ENCODE results near the gene SLC15A1. TPM values are rescaled to one million over a fixed set of nuclear protein-coding genes. Genes with fewer than 3 reads are reported as not detected.

Gene SLC15A1
- total and polyA plus RNA-seq, 11 donors = not detected

DNA sequence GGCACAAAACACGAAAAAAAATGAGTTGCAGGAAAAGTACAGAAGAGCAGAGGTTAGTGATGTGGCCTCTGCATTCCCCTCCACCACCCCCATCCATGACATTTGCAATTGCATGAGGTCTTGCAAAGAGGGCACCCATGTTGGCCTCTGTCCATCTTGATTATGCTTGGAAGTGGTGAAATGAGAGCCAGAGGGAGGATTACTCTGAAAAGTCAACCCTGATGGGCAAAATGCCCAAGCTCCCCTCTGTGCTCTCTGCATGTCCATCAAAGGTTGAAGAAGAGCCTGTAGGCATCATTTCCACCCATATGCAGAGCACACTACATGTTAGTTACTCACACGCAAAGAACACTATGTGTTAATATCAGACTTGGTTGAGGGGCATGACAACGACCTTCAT, 71.4 kb downstream of the SLC15A1 start:
- H3K9me3 ChIP-seq = no peaks in the 10 kb centered on the region
- H3K27ac ChIP-seq = no peak overlapping the region
- no peaks in the 10 kb centered on the region for H3K36me3 ChIP-seq
- intact Hi-C loops (cut with DNase I) = no loop called here
- ATAC-seq (no peak), DNase-seq (no peak)
- no peaks in the 10 kb centered on the region for H3K27me3 ChIP-seq
- WGBS, 4 donors = 89 to 92% (median 90%) methylated on average over 3 of the region's 3 CpGs
- TF ChIP-seq POLR2A (IDR thresholded peaks at IDR 0.05) (no peak), CTCF (IDR thresholded peaks at IDR 0.05) (no peak)
- H3K4me3 ChIP-seq = no peak overlapping the region
- no peaks in the 10 kb centered on the region for H3K4me1 ChIP-seq

- H3K4me1 ChIP-seq = peaks cover 0 to 1% (median 0%) of the 10 kb centered on the region in 12 donors
- ATAC-seq (no peak), DNase-seq (no peak)
- intact Hi-C loops (cut with DNase I) = loop anchor here (5.0 to 10.0 kb wide), 6 partner anchors 164 to 824 kb away; partner anchors contain the start of gene FARP1 (in 3 of the 10)
- TF ChIP-seq POLR2A (IDR thresholded peaks at IDR 0.05) (no peak), CTCF (IDR thresholded peaks at IDR 0.05) (no peak)
- H3K4me3 ChIP-seq = no peak overlapping the region
- no peaks in the 10 kb centered on the region for H3K9me3 ChIP-seq
- 95 to 96% (median 96%) methylated on average over 8 of the region's 8 CpGs for WGBS, 4 donors
- H3K27me3 ChIP-seq = no peaks in the 10 kb centered on the region
- no peak overlapping the region for H3K27ac ChIP-seq
- no peaks in the 10 kb centered on the region for H3K36me3 ChIP-seq
These were observed 73.7 kb downstream of the SLC15A1 start for GRCh38 chr13:98678741-98679140.

DNA sequence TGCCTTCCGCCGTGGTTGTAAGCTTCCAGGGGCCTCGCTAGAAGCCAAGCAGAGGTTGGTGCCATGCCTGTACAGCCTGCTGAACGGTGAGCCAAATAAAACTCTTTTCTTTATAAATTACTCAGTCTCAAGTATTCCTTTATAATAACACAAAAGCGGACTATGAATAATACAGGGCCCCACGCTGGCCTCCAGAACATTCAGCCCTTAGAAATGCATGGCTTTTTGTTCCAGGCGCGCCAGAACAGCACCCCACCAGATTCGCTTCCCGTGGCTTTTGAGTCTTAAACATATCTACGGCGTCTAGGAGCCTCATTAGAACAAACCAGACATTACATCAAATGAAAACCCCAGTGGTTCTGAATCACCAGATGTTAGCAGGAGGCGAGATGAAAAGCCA, 75.1 kb downstream of the SLC15A1 start:
- Histone ChIP-seq H3K27me3 (no peaks in the 10 kb centered on the region), H3K4me1 (peaks cover 0 to 14% (median 7%) of the 10 kb centered on the region in 12 donors), H3K9me3 (no peaks in the 10 kb centered on the region), H3K4me3 (no peak overlapping the region), H3K27ac (no peak overlapping the region), H3K36me3 (no peaks in the 10 kb centered on the region)
- ATAC-seq (no peak), DNase-seq (no peak)
- no peak for TF ChIP-seq POLR2A (IDR thresholded peaks at IDR 0.05)
- TF ChIP-seq CTCF (IDR thresholded peaks at IDR 0.05) = no peak
- 91 to 96% (median 93%) methylated on average over 13 of the region's 13 CpGs for WGBS, 4 donors
- intact Hi-C loops (cut with DNase I) = loop anchor here (5.0 to 10.0 kb wide), 6 partner anchors 165 to 823 kb away; partner anchors contain the start of gene FARP1 (in 3 of the 10)

DNA sequence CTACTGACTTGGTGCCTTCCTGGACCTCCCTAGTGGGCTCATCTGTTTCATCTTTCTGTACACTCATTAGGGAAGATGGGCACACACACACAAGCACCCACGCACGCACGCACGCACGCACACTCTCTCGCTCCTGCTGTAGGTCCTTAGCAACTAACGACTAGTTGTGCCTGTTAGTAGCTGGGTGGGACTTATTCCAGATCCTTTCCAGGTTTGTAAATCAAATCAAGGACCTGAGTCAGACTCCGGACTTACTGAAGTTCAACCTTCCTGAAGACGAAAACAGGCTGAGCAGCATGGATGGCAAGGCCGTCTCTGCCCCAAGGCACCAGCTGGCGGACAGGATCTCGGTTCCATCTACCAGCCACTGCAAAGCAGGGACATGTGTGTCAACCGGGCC, 76.2 kb downstream of the SLC15A1 start:
- Histone ChIP-seq H3K9me3 (no peaks in the 10 kb centered on the region), H3K4me1 (peaks cover 0 to 15% (median 7%) of the 10 kb centered on the region in 12 donors), H3K36me3 (no peaks in the 10 kb centered on the region), H3K4me3 (no peak overlapping the region), H3K27me3 (no peaks in the 10 kb centered on the region), H3K27ac (no peak overlapping the region)
- no peak for DNase-seq
- ATAC-seq = no peak
- no peak for TF ChIP-seq POLR2A (IDR thresholded peaks at IDR 0.05)
- TF ChIP-seq CTCF (IDR thresholded peaks at IDR 0.05) = no peak
- 96 to 97% (median 96%) methylated on average over 13 of the region's 13 CpGs for WGBS, 4 donors
- intact Hi-C loops (cut with DNase I) = loop anchor here (5.0 to 10.0 kb wide), 6 partner anchors 166 to 821 kb away; partner anchors contain the start of gene FARP1 (in 3 of the 10)

Data from heart left ventricle (tissue), 16 donors.